Breast epithelium (tissue), 3 donors: Measurements from ENCODE around the gene ZNF609.
A peak's percentile ranks its signal among the peaks of the same experiment; 100 is the strongest.

Experiments
- POLR2A ChIP-seq: fragments of 450-650 bp; IDR thresholded peaks from one replicate; pipeline ENCODE4 v1.6.1; 2016; ENCODE audit warnings: antibody characterized with exemption, mild to moderate bottlenecking, moderate library complexity
- POLR2AphosphoS5 ChIP-seq, 3 donors: sonication (generic); formaldehyde crosslinking; IDR thresholded peaks; one replicate each; pipeline ENCODE4 v1.6.1; 2017; ENCODE audit warnings: antibody characterized with exemption in 3 of 3
- TF ChIP-seq, protein P1 (sequence below), 3 donors: fragments of 450-650 bp; IDR thresholded peaks; one replicate each; pipeline ENCODE4 v1.5.1; 2016 to 2017; ENCODE audit warnings: antibody characterized with exemption in 3 of 3, mild to moderate bottlenecking in 3 of 3, moderate library complexity in 3 of 3

DNA sequence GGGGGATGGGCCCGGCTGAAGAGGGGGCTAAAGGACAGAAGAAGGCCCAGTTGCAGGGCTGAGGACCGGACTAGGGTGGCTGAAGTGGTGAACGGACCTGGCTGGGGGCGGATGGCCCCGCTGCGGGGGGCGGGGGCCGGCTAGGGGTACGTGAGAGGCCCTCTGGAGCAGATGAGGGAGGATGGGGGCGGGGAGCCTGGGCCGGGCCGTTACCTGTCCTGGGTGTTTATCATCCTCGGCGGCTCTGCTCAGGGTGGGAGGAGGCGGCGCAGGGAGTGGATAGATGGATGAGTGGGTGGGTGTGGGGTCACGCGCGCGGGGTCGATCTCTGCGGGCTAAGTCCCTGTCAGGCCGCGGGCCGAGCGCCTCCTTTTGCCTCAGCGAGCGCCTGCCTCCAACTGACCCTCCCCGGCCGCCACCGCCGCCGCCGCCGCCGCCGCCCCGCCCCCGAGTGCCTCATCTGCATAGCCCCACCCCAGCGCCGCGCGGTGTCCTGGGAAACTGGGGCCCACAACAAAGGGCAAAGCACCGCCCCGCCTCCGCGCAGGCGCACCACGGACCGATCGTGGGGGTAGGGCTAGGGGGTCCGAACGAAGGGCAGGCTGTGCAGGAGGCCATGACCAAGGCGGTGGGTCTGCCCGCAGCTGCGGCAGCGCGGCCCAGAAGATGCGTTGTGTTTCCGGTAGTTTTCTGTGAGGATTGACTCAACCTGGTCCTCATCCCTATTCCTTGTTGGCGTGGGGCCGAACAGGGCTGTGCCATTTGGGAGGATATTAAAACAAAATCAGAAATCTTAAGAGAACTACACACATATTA is 242.6 kb downstream of the ZNF609 start:
- peak; percentile 57 to 92 (median 87) for TF ChIP-seq POLR2AphosphoS5 (IDR thresholded peaks at IDR 0.05)
- TF ChIP-seq, protein P1, sequence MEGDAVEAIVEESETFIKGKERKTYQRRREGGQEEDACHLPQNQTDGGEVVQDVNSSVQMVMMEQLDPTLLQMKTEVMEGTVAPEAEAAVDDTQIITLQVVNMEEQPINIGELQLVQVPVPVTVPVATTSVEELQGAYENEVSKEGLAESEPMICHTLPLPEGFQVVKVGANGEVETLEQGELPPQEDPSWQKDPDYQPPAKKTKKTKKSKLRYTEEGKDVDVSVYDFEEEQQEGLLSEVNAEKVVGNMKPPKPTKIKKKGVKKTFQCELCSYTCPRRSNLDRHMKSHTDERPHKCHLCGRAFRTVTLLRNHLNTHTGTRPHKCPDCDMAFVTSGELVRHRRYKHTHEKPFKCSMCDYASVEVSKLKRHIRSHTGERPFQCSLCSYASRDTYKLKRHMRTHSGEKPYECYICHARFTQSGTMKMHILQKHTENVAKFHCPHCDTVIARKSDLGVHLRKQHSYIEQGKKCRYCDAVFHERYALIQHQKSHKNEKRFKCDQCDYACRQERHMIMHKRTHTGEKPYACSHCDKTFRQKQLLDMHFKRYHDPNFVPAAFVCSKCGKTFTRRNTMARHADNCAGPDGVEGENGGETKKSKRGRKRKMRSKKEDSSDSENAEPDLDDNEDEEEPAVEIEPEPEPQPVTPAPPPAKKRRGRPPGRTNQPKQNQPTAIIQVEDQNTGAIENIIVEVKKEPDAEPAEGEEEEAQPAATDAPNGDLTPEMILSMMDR (IDR thresholded peaks at IDR 0.05) = no peak
- peak; percentile 10 for TF ChIP-seq POLR2A
